ENCODE data around the gene SLC25A22. TPM values are rescaled to one million over a fixed set of nuclear protein-coding genes. Genes with fewer than 3 reads are reported as not detected.

Gene SLC25A22
- total RNA-seq, 2 donors from 2014 or later: 31.8 to 37.7 TPM

GRCh38 chr11:771617-772204 lies 26.4 kb downstream of the SLC25A22 start:
- peaks cover 16% of the 10 kb centered on the region for H3K4me1 ChIP-seq

GRCh38 chr11:770642-771616 lies 27.2 kb downstream of the SLC25A22 start:
- H3K27me3 ChIP-seq: no peaks in the 10 kb centered on the region
- DNase-seq: no peak
- no peak overlapping the region for H3K4me3 ChIP-seq
- intact Hi-C loops (cut with DNase I): no loop called here
- no peak overlapping the region for H3K9ac ChIP-seq (ENCODE audit: low read depth in 2 of 2, low read length in 2 of 2)
- peaks cover 3% of the 10 kb centered on the region for H3K36me3 ChIP-seq
- no peak for TF ChIP-seq CTCF (IDR thresholded peaks at IDR 0.05)
- no peaks in the 10 kb centered on the region for H3K9me3 ChIP-seq
- H3K27ac ChIP-seq: no peak overlapping the region
- H3K4me1 ChIP-seq: peaks cover 10% of the 10 kb centered on the region

More at GRCh38 chr11:771617-772204, 26.4 kb downstream of the SLC25A22 start:
- Histone ChIP-seq H3K9me3 (no peaks in the 10 kb centered on the region), H3K4me3 (no peak overlapping the region), H3K36me3 (peaks cover 3% of the 10 kb centered on the region), H3K27ac (no peak overlapping the region), H3K27me3 (no peaks in the 10 kb centered on the region), H3K9ac (ENCODE audit: low read depth in 2 of 2, low read length in 2 of 2) (no peak overlapping the region)
- no peak for TF ChIP-seq CTCF (IDR thresholded peaks at IDR 0.05)
- intact Hi-C loops (cut with DNase I): no loop called here
- DNase-seq: no peak

GRCh38 chr11:769887-770641 lies 28.0 kb downstream of the SLC25A22 start:
- Histone ChIP-seq H3K4me1 (peaks cover under 1% of the 10 kb centered on the region), H3K27me3 (no peaks in the 10 kb centered on the region), H3K9me3 (no peaks in the 10 kb centered on the region), H3K36me3 (peaks cover 5% of the 10 kb centered on the region), H3K4me3 (no peak overlapping the region), H3K27ac (no peak overlapping the region), H3K9ac (ENCODE audit: low read depth in 2 of 2, low read length in 2 of 2) (no peak overlapping the region)
- intact Hi-C loops (cut with DNase I): no loop called here
- no peak for DNase-seq
- TF ChIP-seq CTCF (IDR thresholded peaks at IDR 0.05): no peak

GRCh38 chr11:767238-767637 lies 30.8 kb downstream of the SLC25A22 start:
- H3K4me1 ChIP-seq: peaks cover 3% of the 10 kb centered on the region
- H3K27ac ChIP-seq: no peak overlapping the region
- intact Hi-C loops (cut with DNase I): no loop called here
- H3K9me3 ChIP-seq: no peaks in the 10 kb centered on the region
- DNase-seq: no peak
- peaks cover 16% of the 10 kb centered on the region for H3K36me3 ChIP-seq
- no peak for TF ChIP-seq CTCF (IDR thresholded peaks at IDR 0.05)
- no peak overlapping the region for H3K9ac ChIP-seq (ENCODE audit: low read depth in 2 of 2, low read length in 2 of 2)
- H3K4me3 ChIP-seq: no peak overlapping the region
- H3K27me3 ChIP-seq: no peaks in the 10 kb centered on the region

GRCh38 chr11:766936-767210 lies 31.2 kb downstream of the SLC25A22 start:
- Histone ChIP-seq H3K9me3 (no peaks in the 10 kb centered on the region), H3K4me1 (peaks cover 3% of the 10 kb centered on the region), H3K9ac (ENCODE audit: low read depth in 2 of 2, low read length in 2 of 2) (no peak overlapping the region), H3K4me3 (no peak overlapping the region), H3K27me3 (no peaks in the 10 kb centered on the region), H3K36me3 (peaks cover 16% of the 10 kb centered on the region), H3K27ac (no peak overlapping the region)
- TF ChIP-seq CTCF (IDR thresholded peaks at IDR 0.05): no peak
- intact Hi-C loops (cut with DNase I): no loop called here
- DNase-seq: no peak

Data from colonic mucosa (tissue), 4 donors.